Transverse colon (tissue), 4 donors: Measurements from ENCODE around the gene PSORS1C1. TPM values are rescaled to one million over a fixed set of nuclear protein-coding genes. Genes with fewer than 3 reads are reported as not detected.

Experiments
- DNase-seq: peaks from one replicate; pipeline ENCODE4 v3.0.0-alpha.2; 2019
- H3K27ac ChIP-seq, 4 donors: fragments of 200-600 bp; sonication (generic); 2 replicates each; pipeline ENCODE4 v1.5.1; 2016 to 2018; ENCODE audit warnings: inconsistent platforms in 4 of 4
- H3K27me3 ChIP-seq: fragments of 200-600 bp; sonication (generic); 2 replicates; pipeline ENCODE4 v1.5.1; 2017; ENCODE audit warnings: inconsistent platforms
- H3K36me3 ChIP-seq, 4 donors: fragments of 200-600 bp; sonication (generic); 2 replicates each; pipeline ENCODE4 v1.5.1; 2017 to 2019; ENCODE audit warnings: inconsistent platforms in 4 of 4
- H3K4me1 ChIP-seq, 4 donors: fragments of 200-600 bp; sonication (generic); 2 replicates each; pipeline ENCODE4 v1.5.1; 2017 to 2020; ENCODE audit warnings: inconsistent platforms in 4 of 4
- H3K4me3 ChIP-seq, 4 donors: fragments of 200-600 bp; sonication (generic); 1 replicate in 1 of 4; 2 replicates in 3 of 4; pipeline versions ENCODE4 v1.5.1 to v1.6.1; 2017 to 2019; ENCODE audit warnings: inconsistent platforms in 4 of 4
- H3K9me3 ChIP-seq, 2 donors: fragments of 200-600 bp; sonication (generic); 2 replicates each; pipeline ENCODE4 v1.5.1; 2017 to 2019; ENCODE audit warnings: inconsistent platforms in 2 of 2
- CTCF ChIP-seq, 5 experiments: fragments of 200-600 bp in 3 of 5; fragments of 450-650 bp in 2 of 5; sonication (generic) in 3 of 5; IDR thresholded peaks; 1 replicate in 2 of 5; 2 replicates in 3 of 5; pipeline ENCODE4 v1.5.1; 2016 to 2017; ENCODE audit warnings: antibody characterized with exemption in 5 of 5, inconsistent platforms in 3 of 5, mild to moderate bottlenecking in 2 of 5, moderate library complexity in 1 of 5
- EP300 ChIP-seq: sonication (generic); formaldehyde crosslinking; IDR thresholded peaks from one replicate; pipeline ENCODE4 v1.6.1; 2017; ENCODE audit warnings: antibody characterized with exemption, low read depth
- POLR2A ChIP-seq: fragments of 450-650 bp; IDR thresholded peaks from one replicate; pipeline ENCODE4 v1.6.1; 2016; ENCODE audit warnings: antibody characterized with exemption, mild to moderate bottlenecking, moderate library complexity
- POLR2AphosphoS5 ChIP-seq, 3 donors: sonication (generic); formaldehyde crosslinking; IDR thresholded peaks; one replicate each; pipeline ENCODE4 v1.6.1; 2016; ENCODE audit warnings: antibody characterized with exemption in 3 of 3
- WGBS, 2 donors: methylation state at CpG; one replicate each; pipeline ENCODE4 v1.1.5; 2018; ENCODE audit warnings: low coverage in 1 of 2; 5-methylcytosine and 5-hydroxymethylcytosine counted together
- in situ Hi-C, 4 donors: fragments of 200-750 bp; cut with MboI; loops; one replicate each; pipeline versions ENCODE4 v1.15.0 to v1.15.1; 2017; ENCODE audit warnings: low sequenced_read_pairs in 3 of 4, low pct_ligation_motif_present in 1 of 4, low pct_unique_long_range_greater_than_20kb in 1 of 4
- intact Hi-C: fragments of 100-400 bp; cut with DNase I; formaldehyde crosslinking; loops from one replicate; pipeline ENCODE4 v1.15.1; 2023; ENCODE audit warnings: low total_unique reads
- total RNA-seq, 4 donors: library from RNA; depleted of rRNA; stranded (reverse); fragments of >200 nt; gene quantifications; one replicate each; pipeline ENCODE4 v1.1.0, GENCODE V29; 2016

Gene PSORS1C1
- total RNA-seq, 4 donors from 2014 or later = 8.8 to 19.0 (median 13.4) TPM

- DNase-seq = no peak
- TF ChIP-seq POLR2AphosphoS5 (IDR thresholded peaks at IDR 0.05) (no peak), POLR2A (no peak), EP300 (no peak), CTCF (IDR thresholded peaks at IDR 0.05) (no peak)
- Histone ChIP-seq H3K27me3 (no peaks in the 10 kb centered on the region), H3K4me1 (peaks cover 0 to 26% (median 17%) of the 10 kb centered on the region in 4 donors), H3K36me3 (no peaks in the 10 kb centered on the region), H3K9me3 (no peaks in the 10 kb centered on the region), H3K27ac (no peak overlapping the region), H3K4me3 (no peak overlapping the region)
- intact Hi-C loops = loop anchor here (5.0 kb wide), 1 partner anchor 228 kb away; no protein-coding TSS in a partner anchor
- in situ Hi-C loops = loop anchor here (5.0 to 10.0 kb wide), 6 partner anchors 53 to 305 kb away; no protein-coding TSS in a partner anchor
- WGBS, 2 donors = 33 to 39% methylated on average over 1 to 4 of the region's 4 CpGs
Measured at GRCh38 chr6:31139599-31139998, 25.0 kb downstream of the PSORS1C1 start.

- H3K4me3 ChIP-seq = no peak overlapping the region
- WGBS, 2 donors = 0 to 98% methylated on average over 1 to 15 of the region's 15 CpGs
- no peaks in the 10 kb centered on the region for H3K9me3 ChIP-seq
- in situ Hi-C loops = no loop called here
- no peaks in the 10 kb centered on the region for H3K36me3 ChIP-seq
- no peak for DNase-seq
- H3K27me3 ChIP-seq = no peaks in the 10 kb centered on the region
- intact Hi-C loops = no loop called here
- no peak overlapping the region for H3K27ac ChIP-seq
- peaks cover 0 to 35% (median 25%) of the 10 kb centered on the region in 4 donors for H3K4me1 ChIP-seq
- TF ChIP-seq EP300 (no peak), POLR2AphosphoS5 (IDR thresholded peaks at IDR 0.05) (no peak), POLR2A (no peak), CTCF (IDR thresholded peaks at IDR 0.05) (no peak)
Measured at GRCh38 chr6:31140643-31141042, 26.0 kb downstream of the PSORS1C1 start.

- Histone ChIP-seq H3K9me3 (no peaks in the 10 kb centered on the region), H3K4me1 (peaks cover 0 to 34% (median 25%) of the 10 kb centered on the region in 4 donors), H3K27ac (peak overlapping the region in 2 of 4 donors; percentile 84 to 91), H3K27me3 (no peaks in the 10 kb centered on the region), H3K36me3 (no peaks in the 10 kb centered on the region), H3K4me3 (no peak overlapping the region)
- 60 to 75% methylated on average over 1 to 2 of the region's 2 CpGs for WGBS, 2 donors
- in situ Hi-C loops (no loop called here), intact Hi-C loops (no loop called here)
- DNase-seq = no peak
- TF ChIP-seq EP300 = no peak
- no peak for TF ChIP-seq POLR2AphosphoS5 (IDR thresholded peaks at IDR 0.05)
- TF ChIP-seq POLR2A = no peak
- no peak for TF ChIP-seq CTCF (IDR thresholded peaks at IDR 0.05)
Measured at GRCh38 chr6:31142361-31142761, 27.8 kb downstream of the PSORS1C1 start.

GRCh38 chr6:31143148-31143547 lies 28.5 kb downstream of the PSORS1C1 start:
- no peaks in the 10 kb centered on the region for H3K9me3 ChIP-seq
- intact Hi-C loops (no loop called here), in situ Hi-C loops (no loop called here)
- 69% methylated on average over 11 of the region's 11 CpGs; no CpG with 5 or more reads in 1 of the 2 donors for WGBS, 2 donors
- TF ChIP-seq EP300 (no peak), POLR2AphosphoS5 (IDR thresholded peaks at IDR 0.05) (no peak), POLR2A (no peak), CTCF (IDR thresholded peaks at IDR 0.05) (no peak)
- DNase-seq = no peak
- H3K36me3 ChIP-seq = no peaks in the 10 kb centered on the region
- no peak overlapping the region for H3K4me3 ChIP-seq
- H3K27me3 ChIP-seq = no peaks in the 10 kb centered on the region
- H3K4me1 ChIP-seq = peaks cover 0 to 26% (median 20%) of the 10 kb centered on the region in 4 donors
- peak overlapping the region; percentile 82 to 91 (median 85) for H3K27ac ChIP-seq
